SK-N-DZ (cell line): ENCODE data around the gene DNAJC3.

Experiments used
- DNase-seq: peaks from one replicate; pipeline ENCODE4 v3.0.0-alpha.2; 2015; ENCODE audit warnings: low spot score
- small RNA-seq, 2 experiments: library from RNA; depleted of rRNA; stranded (forward); fragments of <200 nt; gene quantifications; one replicate each; pipeline ENCODE3, GENCODE V24; 2014

Gene DNAJC3

DNA sequence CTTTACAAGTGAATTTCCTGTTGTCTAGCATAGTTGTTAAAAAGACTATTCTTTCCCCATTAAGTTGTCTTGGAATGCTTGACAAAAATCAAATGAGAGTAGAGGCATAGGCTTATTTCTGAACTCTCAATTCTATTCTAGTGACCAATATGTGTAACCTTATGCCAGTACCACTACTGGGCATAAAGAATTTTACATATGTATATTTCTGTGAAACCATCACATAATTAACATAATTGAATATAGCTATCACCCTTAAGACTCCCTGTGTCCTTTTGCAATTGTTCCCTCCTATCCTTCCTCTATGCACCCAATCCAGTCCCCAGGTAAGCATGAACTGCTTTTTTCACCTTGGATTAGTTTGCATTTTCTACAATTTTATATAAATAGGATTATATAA, 165.0 kb downstream of the DNAJC3 start:
- DNase-seq = no peak

DNA sequence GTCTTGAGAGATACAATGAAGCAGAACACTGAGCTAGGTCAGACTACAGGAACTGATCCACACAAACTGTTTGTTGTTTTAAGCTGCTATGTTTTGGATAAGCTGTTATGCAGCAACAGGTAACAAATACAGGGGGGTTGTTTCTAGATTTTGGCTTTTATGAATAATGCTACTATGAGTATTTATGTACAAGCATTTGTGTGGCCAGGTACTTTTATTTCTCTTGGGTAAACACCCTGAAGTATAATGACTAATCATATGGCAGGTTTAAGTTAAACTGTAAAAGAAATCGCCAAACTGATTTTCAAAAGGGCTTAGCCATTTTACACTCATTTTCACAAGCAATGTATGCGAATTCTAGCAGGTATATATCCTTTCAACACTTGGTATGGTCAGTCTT, 166.0 kb downstream of the DNAJC3 start:
- DNase-seq = no peak

Small RNA genes lying within 50 kb of the gene (small RNA-seq; reads per million reads assigned to genes)
- 0 reads per million in 2 experiments for gene HMGN1P24
